Cardiac fibroblast (primary cell): ENCODE results near the gene RELN.

Experiments used
- DNase-seq, 2 donors: peaks; one replicate each; pipeline versions ENCODE4 v3.0.0 to v3.0.0-alpha.2; 2010; ENCODE audit warnings: low read depth in 2 of 2
- H3K4me3 ChIP-seq, 2 donors: replicated peaks in 1 of 2; 1 replicate in 1 of 2; 2 replicates in 1 of 2; pipeline ENCODE4 v1.5.1; 2011; ENCODE audit warnings: low read depth in 2 of 2, low read length in 2 of 2, mild to moderate bottlenecking in 2 of 2, moderate library complexity in 1 of 2
- TF ChIP-seq, protein P1 (sequence below): IDR thresholded peaks from one replicate; pipeline ENCODE4 v1.5.1; 2011; ENCODE audit warnings: low read depth, mild to moderate bottlenecking, low read length, inconsistent platforms

Gene RELN

DNA sequence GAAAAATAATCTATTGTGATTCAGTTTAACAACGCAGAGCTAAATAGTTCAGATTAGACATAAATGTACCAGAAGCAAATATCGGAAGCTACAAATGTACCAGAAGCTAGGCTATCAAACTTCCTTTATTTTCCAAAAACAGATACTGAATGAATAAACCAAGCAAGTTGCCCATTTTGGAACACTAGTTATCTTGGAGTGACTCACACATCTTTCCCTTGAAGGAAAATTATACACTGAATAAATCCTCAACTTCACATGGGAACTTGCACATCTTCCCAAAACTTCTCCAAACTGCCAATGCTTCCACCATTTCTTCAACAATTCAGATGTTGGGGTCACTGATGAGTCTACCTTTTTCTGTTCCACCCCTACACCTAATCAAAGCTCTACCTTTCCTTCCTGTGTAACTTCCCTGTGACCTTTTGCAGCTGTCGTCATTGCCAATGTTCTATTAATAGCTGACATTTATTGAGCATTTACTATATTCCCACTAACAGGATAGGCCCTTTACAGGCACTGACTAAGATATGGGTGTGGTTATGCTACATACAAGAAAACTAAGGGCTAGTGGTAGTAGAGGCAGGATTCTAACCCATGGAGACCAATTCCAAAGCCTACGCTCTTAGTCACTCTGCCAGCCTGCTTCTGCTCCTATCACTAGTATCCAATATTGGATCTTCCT, 22.7 kb downstream of the RELN start:
- H3K4me3 ChIP-seq: no peak overlapping the region
- TF ChIP-seq, protein P1, sequence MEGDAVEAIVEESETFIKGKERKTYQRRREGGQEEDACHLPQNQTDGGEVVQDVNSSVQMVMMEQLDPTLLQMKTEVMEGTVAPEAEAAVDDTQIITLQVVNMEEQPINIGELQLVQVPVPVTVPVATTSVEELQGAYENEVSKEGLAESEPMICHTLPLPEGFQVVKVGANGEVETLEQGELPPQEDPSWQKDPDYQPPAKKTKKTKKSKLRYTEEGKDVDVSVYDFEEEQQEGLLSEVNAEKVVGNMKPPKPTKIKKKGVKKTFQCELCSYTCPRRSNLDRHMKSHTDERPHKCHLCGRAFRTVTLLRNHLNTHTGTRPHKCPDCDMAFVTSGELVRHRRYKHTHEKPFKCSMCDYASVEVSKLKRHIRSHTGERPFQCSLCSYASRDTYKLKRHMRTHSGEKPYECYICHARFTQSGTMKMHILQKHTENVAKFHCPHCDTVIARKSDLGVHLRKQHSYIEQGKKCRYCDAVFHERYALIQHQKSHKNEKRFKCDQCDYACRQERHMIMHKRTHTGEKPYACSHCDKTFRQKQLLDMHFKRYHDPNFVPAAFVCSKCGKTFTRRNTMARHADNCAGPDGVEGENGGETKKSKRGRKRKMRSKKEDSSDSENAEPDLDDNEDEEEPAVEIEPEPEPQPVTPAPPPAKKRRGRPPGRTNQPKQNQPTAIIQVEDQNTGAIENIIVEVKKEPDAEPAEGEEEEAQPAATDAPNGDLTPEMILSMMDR: no peak
- peak in 1 of 2 donors; percentile 4 for DNase-seq

DNA sequence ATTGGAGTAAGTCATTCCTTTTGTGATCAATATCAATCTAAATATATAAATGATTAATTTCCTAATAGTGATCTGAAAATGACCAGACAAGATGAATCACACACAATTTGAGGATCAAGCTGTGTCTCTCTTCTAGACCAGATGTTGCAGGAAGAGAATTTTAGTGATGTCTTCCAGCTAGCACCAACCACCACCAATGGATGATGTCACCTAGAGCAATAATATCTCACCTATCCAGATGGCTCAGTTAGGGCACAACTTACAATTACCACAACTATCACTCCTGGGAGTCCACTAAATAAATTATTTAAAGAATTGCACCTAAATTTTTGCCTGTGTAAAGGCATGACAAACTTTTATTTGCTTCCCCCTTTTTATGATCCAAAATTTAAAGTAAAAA, 25.2 kb downstream of the RELN start:
- no peak for DNase-seq
- H3K4me3 ChIP-seq: no peak overlapping the region
- TF ChIP-seq, protein P1: no peak

DNA sequence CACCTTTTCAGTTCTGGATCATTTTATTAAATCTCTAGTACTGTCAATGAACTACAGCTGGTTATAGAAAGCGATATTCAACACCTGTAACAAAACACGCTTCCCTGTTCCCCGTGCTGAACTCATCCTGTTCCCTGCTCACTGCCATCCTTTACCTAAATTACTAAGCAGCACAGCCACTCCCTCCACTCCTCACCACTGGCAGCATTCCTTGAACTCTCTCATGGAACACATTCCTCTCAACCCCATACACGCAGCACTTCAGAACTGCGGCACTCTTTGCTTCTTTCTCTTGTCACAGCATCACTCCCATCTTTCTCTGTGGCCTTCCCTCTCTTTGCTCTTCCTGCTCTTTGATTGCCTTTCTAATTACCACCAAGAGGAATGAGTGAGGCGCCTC, 27.4 kb downstream of the RELN start:
- DNase-seq: no peak
- no peak overlapping the region for H3K4me3 ChIP-seq
- TF ChIP-seq, protein P1: no peak

DNA sequence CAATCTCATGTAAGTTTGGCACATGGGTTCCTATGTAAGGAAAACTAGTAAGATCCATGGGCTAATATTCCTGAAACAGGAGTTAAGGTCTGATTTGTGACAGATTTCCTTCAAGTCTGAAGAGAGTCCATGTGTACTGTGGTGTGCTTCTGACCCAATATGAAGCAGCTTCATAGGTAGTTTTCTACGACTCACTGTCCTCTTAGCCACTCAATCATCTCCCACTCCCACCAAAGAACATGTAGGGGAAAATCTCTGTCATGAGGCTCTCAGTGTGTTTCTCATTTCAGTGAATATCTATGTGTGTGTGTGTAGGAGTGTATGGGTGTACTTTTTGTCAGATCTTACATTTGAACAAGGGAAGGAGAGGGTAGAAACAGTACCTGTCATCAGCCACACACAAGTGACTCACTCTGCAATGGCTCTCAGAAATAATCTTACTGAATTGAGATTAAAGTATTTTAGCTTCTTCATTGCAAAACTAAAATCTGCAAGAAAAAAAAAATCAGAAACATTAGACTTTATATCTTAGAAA, 31.1 kb downstream of the RELN start:
- DNase-seq: no peak
- no peak overlapping the region for H3K4me3 ChIP-seq
- TF ChIP-seq, protein P1: no peak

DNA sequence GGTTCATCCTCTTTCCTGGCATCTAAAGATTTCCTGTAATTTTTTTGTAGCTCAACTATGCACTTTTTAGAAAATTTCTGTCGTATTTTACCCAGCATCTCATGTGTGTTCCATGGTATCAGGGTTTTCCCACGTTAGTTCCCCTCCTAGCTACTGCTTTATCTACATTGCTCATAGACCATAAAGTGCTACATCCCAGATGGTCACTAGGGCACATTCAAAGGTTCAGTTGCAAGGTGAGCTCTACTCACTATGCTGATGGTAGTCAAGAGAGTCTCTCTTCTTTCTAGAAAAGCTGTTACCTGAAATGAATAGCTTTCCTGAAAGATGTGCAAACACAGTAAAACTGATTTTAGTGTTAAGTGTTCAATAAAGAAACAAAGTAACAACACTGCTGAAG, 33.5 kb downstream of the RELN start:
- DNase-seq: no peak
- TF ChIP-seq, protein P1: no peak

DNA sequence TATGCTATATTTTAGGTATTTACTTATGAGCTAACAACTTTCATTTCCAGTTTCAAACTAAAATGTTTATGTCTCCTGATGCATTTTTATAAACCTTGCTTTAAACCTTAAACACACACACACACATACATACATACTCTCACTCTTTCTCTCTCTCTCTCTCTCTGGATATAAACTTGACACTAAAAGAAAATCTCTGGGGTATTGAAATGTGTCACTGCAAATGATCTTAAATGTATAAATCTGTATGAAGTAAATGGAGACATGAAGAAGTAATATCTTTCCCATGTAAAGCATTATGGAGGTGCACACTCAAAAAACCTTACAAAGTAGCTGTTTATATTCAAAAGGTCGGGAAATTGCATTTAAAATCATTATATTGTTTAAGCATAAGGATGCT, 37.0 kb downstream of the RELN start:
- H3K4me3 ChIP-seq: no peak overlapping the region
- TF ChIP-seq, protein P1: no peak
- no peak for DNase-seq

More for the DNA sequence above, 33.5 kb downstream of the RELN start:
- H3K4me3 ChIP-seq: no peak overlapping the region

DNA sequence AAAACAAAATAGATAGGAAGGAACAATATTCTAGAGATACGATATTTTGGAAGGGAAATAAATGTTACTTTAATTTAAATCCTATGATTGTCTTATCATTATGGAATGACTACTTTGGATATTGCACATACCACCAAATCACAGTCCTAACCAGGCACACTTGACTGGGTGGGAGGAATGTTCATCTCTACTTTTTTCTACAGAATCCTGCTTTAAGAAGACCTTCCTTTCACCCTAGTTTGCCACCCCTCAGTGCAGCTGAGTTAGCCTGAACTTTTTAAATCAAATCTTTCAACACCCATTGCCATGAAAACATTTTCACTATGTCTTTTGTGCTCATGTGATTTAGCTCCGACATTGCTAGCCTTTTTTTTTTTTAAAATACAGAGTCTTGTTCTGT, 38.1 kb downstream of the RELN start:
- DNase-seq: no peak
- TF ChIP-seq, protein P1: no peak
- H3K4me3 ChIP-seq: no peak overlapping the region
